SH-SY5Y (cell line): ENCODE results near the gene INHA.

Source experiments
- GATA2 ChIP-seq: IDR thresholded peaks from 2 replicates; pipeline ENCODE4 v1.6.1; 2011; ENCODE audit warnings: mild to moderate bottlenecking, low read depth, low read length
- GATA3 ChIP-seq: IDR thresholded peaks from 2 replicates; pipeline ENCODE4 v1.6.1; 2011; ENCODE audit warnings: low read depth, mild to moderate bottlenecking, low read length, moderate library complexity

DNA sequence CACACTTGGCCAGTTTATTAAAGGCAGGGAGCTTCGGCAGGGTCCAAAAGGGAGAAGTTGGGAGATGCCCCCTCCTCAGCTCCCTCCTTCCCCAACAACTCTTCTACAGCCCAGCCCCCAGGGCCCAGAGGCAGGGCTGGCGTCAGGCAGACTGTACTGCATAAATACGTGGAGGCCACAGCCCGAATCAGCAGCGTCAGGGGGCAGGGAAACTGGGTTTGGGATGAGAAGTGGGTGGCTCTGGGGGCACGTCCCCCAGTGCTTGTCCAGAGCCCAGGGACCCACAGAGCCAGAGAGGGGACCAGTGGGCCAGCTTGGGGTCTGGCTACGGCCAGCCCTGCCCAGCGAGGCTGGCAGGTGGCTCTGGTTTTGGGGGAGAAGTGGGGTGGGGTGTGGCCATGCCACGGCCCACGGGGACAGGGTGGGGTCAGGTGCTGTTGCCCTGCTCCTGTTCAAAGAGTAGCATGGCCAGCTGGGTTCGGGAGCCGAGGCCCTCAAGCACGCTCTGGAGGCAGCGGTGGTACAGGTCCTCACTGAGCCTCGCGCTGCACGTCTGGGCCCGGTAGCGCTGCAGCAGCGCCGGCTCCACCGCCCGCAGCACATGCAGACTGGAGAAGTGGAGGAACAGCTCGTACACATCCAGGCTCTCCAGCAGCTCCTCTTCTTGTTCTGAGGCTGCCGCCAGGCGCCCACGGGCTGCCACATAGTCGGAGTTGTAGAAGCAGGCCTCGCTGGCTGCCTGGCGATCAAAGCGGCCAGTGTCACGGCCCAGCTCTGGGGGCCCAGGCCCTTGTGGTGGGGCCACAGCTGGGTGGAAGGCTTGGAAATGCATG, 32.9 kb upstream of the INHA start:
- no peak for TF ChIP-seq GATA3
- TF ChIP-seq GATA2 = no peak
